Lung microvascular endothelial cell (primary cell): ENCODE data around the gene ST7. TPM values are rescaled to one million over a fixed set of nuclear protein-coding genes. Genes with fewer than 3 reads are reported as not detected.
"Not testable (repeated sequence)": the region's sequence is repeated elsewhere in the genome, so short reads cannot be mapped to it uniquely, and the experiment has no call there.

Experiments
- DNase-seq, 2 donors: peaks; one replicate each; pipeline versions ENCODE4 v3.0.0 to v3.0.0-alpha.2; 2010; ENCODE audit warnings: low read depth in 2 of 2
- total RNA-seq: library from RNA; depleted of rRNA; stranded (reverse); fragments of >200 nt; gene quantifications from 2 replicates; pipeline ENCODE4 v1.2.1, GENCODE V29; 2014

The ST7 gene
- total RNA-seq, 1 donor from 2014 or later, result 11.5 TPM

GRCh38 chr7:117025891-117026290 is 72.6 kb downstream of the ST7 start:
- DNase-seq, result peak; percentile 68 to 80

GRCh38 chr7:117030346-117030745 is 77.0 kb downstream of the ST7 start:
- DNase-seq, result not testable (repeated sequence)

GRCh38 chr7:117030793-117031192 is 77.5 kb downstream of the ST7 start:
- DNase-seq, result not testable (repeated sequence)

- DNase-seq, result no peak
Measured at GRCh38 chr7:117032810-117033209, 79.5 kb downstream of the ST7 start.

GRCh38 chr7:117034851-117035464 is 81.7 kb downstream of the ST7 start:
- DNase-seq, result peak; percentile 82

GRCh38 chr7:117035465-117035862 is 82.2 kb downstream of the ST7 start:
- DNase-seq, result no peak

- DNase-seq, result peak; percentile 5 to 9
Measured at GRCh38 chr7:117036053-117036669, 82.9 kb downstream of the ST7 start.

- DNase-seq, result no peak
Measured at GRCh38 chr7:117036836-117037235, 83.5 kb downstream of the ST7 start.

- no peak for DNase-seq
Measured at GRCh38 chr7:117038408-117038807, 85.1 kb downstream of the ST7 start.

GRCh38 chr7:117041007-117041406 is 87.7 kb downstream of the ST7 start:
- no peak for DNase-seq

GRCh38 chr7:117041822-117042221 is 88.5 kb downstream of the ST7 start:
- no peak for DNase-seq

- DNase-seq, result no peak
Measured at GRCh38 chr7:117043108-117043825, 90.0 kb downstream of the ST7 start.

- no peak for DNase-seq
Measured at GRCh38 chr7:117044664-117045063, 91.4 kb downstream of the ST7 start.

GRCh38 chr7:117045927-117046710 is 92.8 kb downstream of the ST7 start:
- DNase-seq, result no peak

GRCh38 chr7:117047496-117047895 is 94.2 kb downstream of the ST7 start:
- no peak for DNase-seq

- DNase-seq, result no peak
Measured at GRCh38 chr7:117048114-117048866, 95.0 kb downstream of the ST7 start.

- DNase-seq, result peak; percentile 19 to 24
Measured at GRCh38 chr7:117048882-117049281, 95.6 kb downstream of the ST7 start.

- DNase-seq, result no peak
Measured at GRCh38 chr7:117051808-117052207, 98.5 kb downstream of the ST7 start.

GRCh38 chr7:117053432-117053831 is 100.1 kb downstream of the ST7 start:
- no peak for DNase-seq

GRCh38 chr7:117061751-117062150 is 108.5 kb downstream of the ST7 start:
- DNase-seq, result no peak

- DNase-seq, result no peak
Measured at GRCh38 chr7:117062300-117062699, 109.0 kb downstream of the ST7 start.
